HK-2 (cell line): ENCODE data around the gene FSHR.

Experiments
- DNase-seq: peaks from one replicate; pipeline ENCODE4 v3.0.0-alpha.2; 2018; ENCODE audit not compliant: unreplicated experiment

Gene FSHR

GRCh38 chr2:49111456-49111855 is 42.9 kb downstream of the FSHR start:
- no peak for DNase-seq

DNA sequence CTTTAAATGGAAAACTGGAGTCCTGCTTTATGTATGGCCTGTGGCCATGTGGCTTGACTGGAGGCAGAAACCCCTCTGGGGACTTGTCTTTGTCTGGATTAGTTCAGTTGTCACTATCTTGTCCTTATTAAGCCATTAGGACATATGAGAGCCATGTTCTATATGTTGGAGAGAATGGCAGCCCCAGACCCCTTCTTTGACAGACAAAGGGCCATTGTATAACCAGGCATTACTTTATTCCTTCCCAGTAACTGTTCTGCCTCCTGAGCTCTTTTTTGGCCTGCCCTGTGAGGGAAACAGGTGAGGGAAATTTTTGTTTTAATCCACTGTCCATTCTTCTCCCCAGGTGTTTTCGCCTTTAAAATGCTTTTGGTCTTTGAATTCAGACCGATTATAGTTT is 43.3 kb downstream of the FSHR start:
- no peak for DNase-seq

GRCh38 chr2:49110571-49110970 is 43.7 kb downstream of the FSHR start:
- no peak for DNase-seq

DNA sequence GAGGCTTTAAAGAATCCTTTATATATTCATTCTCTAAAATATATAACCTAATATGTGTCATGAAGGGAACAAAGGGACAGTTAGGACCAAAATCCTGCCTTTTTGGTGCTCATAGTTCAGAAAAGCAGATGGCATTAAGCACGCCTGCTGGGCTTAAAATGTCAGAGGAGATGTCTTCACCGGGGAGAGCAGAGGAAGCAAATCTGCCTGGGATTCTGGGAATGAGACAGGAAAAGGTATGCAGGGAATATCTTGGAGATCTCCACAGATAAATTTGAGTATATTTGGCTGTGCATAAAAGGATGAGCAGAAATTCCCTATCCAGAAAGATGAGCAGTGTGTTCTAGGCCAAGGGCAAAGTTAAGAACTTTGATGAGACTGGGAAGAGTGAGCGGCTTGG is 45.5 kb downstream of the FSHR start:
- DNase-seq = no peak

GRCh38 chr2:49108436-49108835 is 45.9 kb downstream of the FSHR start:
- DNase-seq = no peak

DNA sequence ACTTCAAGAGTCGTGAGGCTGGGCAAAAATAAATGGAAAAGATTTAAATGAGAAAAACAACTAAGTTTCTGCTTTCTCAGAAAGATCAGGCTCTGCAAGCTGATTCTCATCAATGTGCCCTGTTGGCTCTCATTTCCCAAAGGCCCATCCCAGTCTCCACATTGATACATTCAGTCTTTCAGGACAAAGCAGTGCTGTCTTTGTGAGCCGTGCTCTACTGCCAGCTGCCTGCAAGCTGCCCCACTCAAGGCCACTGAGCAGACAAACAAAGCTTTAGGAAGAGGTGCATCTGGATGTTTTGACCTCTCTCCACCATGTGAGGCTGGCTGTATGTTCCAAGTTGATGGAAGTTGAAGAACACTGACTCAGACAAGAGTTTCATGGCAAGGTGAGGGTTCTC is 48.8 kb downstream of the FSHR start:
- DNase-seq = no peak

DNA sequence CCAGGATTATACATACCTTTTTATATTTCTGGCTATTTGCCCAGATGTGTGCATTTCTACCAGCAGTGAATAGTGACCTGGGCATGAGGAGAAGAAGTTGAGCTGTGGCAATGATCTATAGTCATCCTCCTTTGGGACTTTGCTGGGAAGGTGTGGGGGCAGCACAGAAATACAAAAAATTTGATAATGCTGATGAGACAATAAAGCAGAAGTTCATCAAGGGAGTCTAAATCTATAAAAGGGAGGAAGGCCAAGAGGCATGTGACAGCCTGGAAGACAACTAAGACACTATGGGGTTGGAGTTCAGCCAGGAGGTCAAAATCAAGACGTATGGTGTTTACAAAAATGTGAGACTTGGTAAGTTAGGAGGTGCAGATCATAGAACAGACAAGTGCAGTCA is 52.2 kb downstream of the FSHR start:
- DNase-seq = no peak

- no peak for DNase-seq
Measured at GRCh38 chr2:49080681-49081080, 73.6 kb downstream of the FSHR start.

- DNase-seq = no peak
Measured at GRCh38 chr2:49070716-49071115, 83.6 kb downstream of the FSHR start.

DNA sequence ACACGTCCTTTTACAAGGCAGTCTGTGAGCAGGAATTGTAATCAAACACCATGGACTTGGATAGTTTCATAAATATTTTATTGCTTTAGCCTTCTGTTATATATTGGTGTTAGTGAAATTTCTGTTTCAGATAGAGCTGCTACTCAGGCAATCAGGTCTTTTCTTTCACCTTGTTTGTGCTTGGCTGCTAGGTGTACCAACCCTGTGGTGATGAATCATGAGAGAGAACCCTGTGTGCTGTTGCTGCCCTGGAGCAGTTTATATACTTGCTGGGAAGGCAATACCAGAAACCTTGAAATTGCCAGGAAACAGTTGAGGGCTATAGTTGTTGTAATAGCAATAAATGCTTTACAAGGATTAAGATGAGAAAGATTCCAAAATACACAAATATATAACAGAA is 84.5 kb downstream of the FSHR start:
- no peak for DNase-seq

DNA sequence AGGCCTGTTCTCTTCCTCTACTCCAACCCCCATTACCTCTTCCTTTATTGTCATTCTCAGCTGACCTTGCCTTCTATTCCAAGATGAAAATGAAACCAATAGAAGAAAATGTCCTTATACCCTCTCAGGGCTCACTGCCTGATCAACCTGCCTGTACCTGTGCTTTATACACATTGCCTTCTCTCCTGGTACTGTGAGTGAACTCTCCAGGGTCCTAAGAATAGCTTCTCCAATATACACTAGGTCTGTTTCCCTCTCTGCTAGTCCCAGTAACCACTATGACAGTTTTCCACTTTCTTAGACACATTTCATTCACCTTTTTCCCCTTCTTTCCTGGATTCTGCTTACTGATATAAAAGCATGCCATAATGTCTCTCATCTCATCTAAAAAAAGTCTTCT is 85.7 kb downstream of the FSHR start:
- DNase-seq = no peak

- no peak for DNase-seq
Measured at GRCh38 chr2:49067971-49068370, 86.3 kb downstream of the FSHR start.

DNA sequence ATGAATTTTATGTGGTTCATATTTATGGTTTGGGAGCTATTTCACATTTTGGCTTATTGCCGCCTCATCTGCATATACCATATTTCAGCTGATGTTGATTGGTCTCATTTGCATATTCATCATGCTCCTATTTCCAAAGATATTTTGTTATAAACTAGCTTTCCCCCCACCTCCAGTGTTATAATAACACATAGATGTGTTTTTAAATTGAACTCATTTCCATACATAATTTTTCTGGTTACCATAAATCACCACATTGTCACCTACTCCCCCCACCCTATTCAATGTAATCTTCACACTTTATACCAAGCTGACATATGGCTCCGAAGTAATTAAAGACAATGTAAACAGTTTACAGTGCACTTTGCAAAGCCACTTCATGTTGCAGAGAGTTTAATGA is 101.2 kb downstream of the FSHR start:
- DNase-seq = no peak

GRCh38 chr2:49050265-49050664 is 104.0 kb downstream of the FSHR start:
- no peak for DNase-seq

DNA sequence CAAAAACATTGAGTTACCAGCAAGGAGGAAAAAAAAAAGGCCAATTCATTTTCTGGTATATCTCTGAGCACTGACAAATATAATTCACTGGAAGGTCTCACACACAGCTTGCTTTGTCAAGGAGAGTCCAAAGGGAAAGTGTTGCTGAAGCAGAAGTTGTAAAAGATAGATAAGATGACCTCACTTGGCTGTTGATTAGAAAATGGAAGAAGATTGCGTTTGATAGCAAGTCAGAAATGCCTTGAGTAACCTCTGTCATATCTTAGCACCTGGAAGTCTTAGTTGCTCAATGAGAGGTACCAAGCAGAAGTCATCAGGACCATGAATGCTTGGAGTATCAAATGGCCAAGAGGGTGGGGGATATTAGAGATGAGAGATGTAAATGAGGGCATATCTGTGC is 105.2 kb downstream of the FSHR start:
- DNase-seq = no peak

DNA sequence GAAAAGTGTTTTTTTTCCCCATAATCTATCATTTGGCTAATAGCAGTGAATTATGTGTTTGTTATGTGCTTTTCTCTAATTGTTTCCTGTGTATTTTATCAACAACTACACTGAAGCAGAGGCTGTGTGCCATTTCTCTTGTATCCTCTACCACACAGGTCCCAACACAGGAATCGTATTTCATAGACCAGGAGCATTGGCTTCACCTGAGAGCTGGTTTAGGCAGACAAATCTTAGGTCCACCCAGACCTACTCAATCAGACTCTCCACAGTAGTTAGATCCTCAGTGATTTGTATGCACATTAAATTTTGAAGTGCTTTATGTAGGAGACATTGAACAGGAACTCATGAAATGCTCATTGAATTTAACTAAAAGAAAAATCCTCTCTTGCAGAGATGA is 109.2 kb downstream of the FSHR start:
- DNase-seq = no peak

- no peak for DNase-seq
Measured at GRCh38 chr2:49044350-49045079, 109.8 kb downstream of the FSHR start.

GRCh38 chr2:49043405-49043982 is 110.8 kb downstream of the FSHR start:
- no peak for DNase-seq

DNA sequence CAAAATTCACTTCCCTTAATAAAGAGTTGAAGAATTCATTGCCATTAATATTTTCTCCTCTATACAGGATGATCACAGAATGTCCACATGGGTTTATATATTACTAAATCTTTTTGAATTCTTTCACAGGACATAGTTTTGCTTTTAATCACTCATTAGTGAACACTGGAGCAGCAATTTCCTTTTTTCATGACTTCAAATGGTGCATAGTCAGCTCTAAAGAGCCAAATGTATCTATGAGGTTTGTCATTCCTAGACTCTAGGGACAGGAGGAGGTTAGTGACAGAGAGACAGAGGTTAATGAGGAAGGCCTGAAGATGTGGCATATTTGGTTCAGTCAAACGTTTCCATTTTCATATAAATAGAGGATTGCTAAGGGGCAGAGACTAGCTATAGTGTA is 111.8 kb downstream of the FSHR start:
- no peak for DNase-seq

DNA sequence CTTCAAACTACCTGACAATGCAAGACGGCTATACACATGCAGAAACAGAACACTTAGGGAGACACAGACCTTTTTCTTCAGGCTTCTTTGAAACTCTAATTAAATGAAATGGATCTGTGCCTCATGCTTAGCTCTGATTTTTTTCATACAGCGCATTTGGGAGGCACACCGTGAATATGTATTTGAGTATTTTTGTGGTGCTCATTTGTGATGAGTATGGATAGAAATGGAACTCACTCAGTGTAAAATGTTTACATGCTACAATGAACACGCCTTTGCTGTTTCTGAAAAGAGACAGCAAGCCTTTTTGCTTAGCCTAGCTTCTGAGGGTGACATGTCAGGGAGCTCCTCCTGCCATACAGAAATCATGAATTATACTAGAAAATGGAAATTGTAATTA is 113.3 kb downstream of the FSHR start:
- DNase-seq = no peak

DNA sequence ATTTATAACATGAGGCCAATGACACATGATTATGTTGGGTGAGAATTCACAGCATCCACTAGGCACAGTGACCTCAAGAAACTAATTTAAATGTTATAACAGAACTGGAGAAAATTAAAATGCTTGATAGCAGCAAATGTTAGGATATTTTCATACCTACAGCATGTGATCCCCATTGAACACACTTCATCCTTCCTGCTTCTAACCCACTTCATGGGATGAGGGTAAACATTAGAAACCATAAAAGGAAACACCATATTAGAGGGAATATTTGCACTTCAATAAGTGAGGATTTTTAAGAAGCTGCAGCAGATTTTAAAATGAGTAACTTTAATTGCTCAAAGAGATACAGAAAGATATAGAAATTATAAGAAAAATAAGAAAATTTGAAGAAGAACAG is 117.1 kb downstream of the FSHR start:
- DNase-seq = no peak

GRCh38 chr2:49035481-49035880 is 118.8 kb downstream of the FSHR start:
- DNase-seq = no peak

- DNase-seq = no peak
Measured at GRCh38 chr2:49033394-49034185, 120.7 kb downstream of the FSHR start.
